NCI-H1417 treated with DMSO at 0.1 percent for 48 hours (cell line): ENCODE results near the gene MCRIP2.
"Not testable (repeated sequence)": the region's sequence is repeated elsewhere in the genome, so short reads cannot be mapped to it uniquely, and the experiment has no call there.

Experiments
- DNase-seq: peaks from one replicate; lab custom pipeline; 2025; lab: John Stamatoyannopoulos, UW

Gene MCRIP2

GRCh38 chr16:681746-682427, 40.3 kb downstream of the MCRIP2 start:
- DNase-seq: no peak

GRCh38 chr16:682493-683395, 41.1 kb downstream of the MCRIP2 start:
- DNase-seq: no peak

GRCh38 chr16:683396-684070, 41.9 kb downstream of the MCRIP2 start:
- no peak for DNase-seq

GRCh38 chr16:684071-684794, 42.6 kb downstream of the MCRIP2 start, which contains the start of gene JMJD8:
TSS of gene JMJD8 (minus strand) at chr16:684334. CDS start at chr16:684319, 15 bp downstream.
- DNase-seq: peak; percentile 56

DNA sequence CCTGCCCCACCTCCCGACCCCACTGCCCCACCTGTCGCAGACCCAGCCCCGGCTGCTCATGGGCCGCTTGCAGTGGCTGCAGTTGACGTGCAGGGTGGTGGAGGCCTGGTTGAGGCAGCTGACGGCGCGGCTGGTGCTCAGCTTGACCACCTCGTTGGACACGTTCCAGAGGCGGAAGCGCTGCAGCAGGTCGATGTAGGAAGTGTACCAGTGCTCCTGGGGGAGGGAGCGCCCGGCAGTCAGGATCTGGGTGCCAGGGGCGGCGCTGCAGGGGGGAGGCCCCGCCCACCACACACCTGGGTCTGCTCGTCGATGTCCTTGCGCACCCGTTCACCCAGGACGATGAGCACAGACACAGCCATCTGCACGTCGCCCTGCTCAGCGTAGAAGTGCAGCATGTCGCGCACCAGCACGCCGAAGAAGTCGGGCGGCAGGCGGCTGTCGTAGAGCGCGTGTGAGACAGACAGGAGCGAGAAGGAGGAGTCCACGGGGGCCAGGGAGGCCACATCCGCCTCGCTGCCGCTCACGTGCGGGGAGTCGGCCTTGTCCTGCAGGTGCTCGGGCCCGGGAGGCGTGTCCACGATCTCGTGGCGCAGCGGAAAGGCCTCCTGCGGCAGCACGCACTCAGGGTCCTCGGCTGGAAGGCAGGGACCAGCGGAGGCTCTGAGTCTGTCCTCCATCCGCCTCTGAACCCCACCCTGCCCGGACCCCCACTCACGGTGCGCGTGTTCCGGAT, 43.5 kb downstream of the MCRIP2 start:
- DNase-seq: peak; percentile 59

GRCh38 chr16:685967-686366, 44.3 kb downstream of the MCRIP2 start:
- no peak for DNase-seq

DNA sequence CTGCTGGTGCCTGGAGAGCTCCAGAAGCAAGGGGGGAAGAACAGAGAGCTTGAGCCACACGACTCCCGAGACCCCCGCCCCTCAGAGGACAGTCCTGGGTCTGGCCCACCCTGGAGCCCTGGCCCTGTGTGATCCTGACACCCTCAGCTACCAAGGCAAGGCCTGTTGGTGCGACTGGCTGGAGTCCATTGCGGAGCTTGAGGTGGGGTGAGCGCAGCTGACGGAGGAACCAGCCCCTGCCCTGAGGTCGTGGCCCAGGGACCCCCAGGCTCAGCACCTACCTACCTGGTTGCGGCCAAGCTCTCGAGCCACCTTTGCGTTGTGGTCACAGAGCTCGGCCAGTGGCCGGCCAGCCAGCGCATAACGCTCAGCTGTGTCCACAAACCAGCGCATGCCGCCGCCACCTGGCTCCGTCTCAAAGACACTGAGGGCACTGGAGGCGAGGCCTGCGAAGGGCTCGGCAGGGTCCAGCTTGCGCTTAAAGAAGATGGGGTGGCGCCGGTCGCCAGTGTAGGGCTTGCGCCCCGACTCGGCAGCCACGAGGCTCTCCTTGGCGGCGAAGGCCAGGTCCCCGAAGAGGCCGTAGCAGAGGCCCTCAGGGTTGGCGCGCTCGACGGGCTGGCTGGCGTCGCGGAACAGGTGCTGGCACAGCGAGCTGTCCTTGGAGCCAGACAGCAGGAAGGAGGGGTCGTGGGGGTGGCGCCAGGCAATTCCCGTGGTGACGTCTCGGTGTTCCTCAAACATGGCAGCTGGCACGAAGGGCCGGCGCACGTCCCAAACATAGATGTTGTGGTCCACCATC, 45.0 kb downstream of the MCRIP2 start:
- no peak for DNase-seq

- DNase-seq: no peak
These were observed 45.9 kb downstream of the MCRIP2 start for GRCh38 chr16:687499-687898.

DNA sequence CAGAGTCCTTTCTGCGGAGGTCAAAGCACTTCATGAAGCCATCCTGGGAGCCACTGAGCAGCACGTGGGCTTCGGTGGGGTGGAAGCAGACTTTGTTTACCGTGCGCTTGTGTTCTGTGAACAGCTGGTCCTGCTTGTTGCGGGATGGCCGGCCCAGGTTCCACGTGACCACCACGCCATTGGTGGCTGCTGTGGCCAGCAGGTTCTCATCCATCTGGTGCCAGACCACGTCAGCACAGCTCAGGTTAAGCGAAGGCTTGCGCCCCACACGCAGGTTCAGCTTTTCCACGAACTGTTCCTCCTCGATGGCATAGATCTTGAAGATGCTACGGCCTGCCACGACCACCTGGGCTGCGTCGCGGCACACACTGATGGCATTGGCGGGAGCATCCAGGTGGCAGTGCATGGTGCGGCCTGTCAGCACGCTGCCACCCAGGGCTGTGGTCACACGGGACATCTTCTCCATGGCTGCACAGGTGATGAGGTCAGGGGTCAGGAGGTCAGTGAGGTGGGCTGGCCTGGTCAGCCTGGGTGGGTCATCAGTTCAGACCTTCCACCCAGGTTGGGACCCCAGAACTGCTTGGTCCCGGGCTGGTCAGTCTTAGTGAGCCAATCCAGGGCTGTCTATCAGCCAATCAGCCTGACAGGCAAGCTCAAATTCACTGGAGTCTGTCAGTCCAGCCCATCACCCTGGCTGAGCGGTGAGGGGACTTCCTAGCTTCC, 47.7 kb downstream of the MCRIP2 start:
- DNase-seq: no peak

GRCh38 chr16:691242-691641, 49.6 kb downstream of the MCRIP2 start:
- not testable (repeated sequence) for DNase-seq

DNA sequence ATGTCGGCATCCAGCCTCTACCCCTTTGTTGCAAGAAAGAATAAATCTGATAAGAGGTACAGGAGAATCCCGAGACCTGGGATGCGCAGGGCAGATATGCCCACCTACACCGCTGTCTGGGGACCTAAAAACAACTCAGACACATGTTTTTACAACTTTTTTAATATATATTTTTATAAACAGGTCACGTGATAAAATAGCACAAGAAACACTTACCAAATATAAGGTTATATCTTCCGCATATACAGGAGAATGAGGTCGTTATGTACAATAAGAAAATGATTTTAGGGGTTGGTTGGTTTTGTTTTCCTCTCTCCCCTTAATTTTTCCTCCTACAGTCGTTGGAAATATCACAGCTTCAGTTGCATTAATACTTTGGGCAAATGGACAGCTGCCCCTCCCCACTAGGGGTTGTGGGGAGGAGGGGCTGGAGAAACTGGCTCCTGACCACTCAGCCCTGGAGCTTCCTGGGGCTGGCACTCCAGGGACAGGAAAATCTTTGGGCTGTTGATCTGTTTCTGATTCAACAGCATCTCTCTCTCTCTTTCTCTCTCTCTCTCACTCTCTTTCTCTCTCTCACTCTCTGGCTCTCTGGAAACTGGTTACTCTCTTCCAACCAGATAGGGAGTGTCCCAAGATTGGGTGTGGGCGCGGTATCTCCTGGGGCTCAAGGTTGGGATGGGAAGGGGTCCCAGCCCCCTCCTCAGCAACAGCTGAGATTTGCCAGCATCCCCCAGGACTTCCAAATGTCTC, 50.9 kb downstream of the MCRIP2 start:
- DNase-seq: no peak

GRCh38 chr16:693364-693763, 51.7 kb downstream of the MCRIP2 start:
- DNase-seq: no peak

DNA sequence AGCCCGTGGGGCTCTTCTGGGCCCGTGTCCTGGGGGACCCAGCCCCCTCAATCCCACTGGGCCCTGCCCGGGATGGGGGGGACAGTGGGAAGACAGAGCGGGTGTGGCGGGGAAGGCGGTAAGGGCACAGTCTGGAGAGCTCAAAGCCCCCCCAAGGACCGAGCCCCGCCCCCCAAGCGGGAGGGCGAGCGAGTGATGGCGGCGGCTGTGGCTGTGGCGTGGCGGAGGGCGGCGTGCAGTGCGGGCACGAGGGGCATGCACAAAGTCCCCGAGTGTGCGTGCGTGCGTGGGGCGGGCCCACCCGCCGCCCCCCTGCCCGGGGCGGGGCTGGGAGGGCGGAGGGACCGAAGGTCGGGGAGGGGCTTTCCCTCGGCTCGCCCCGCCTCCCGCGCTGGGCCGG, 52.1 kb downstream of the MCRIP2 start:
- no peak for DNase-seq

GRCh38 chr16:694187-694862, 52.7 kb downstream of the MCRIP2 start:
- DNase-seq: no peak

- no peak for DNase-seq
These were observed 53.3 kb downstream of the MCRIP2 start for GRCh38 chr16:694863-695354.

GRCh38 chr16:695355-696089, 53.9 kb downstream of the MCRIP2 start:
- DNase-seq: peak; percentile 54
